SHP77 (cell line): ENCODE data around the gene STAT3.
"Not testable (repeated sequence)": the region's sequence is repeated elsewhere in the genome, so short reads cannot be mapped to it uniquely, and the experiment has no call there.

Experiments
- DNase-seq, 2 experiments: peaks; one replicate each; lab custom pipeline; 2025; lab: John Stamatoyannopoulos, UW

Gene STAT3

GRCh38 chr17:42348104-42348503, 40.1 kb downstream of the STAT3 start:
- no peak for DNase-seq

- DNase-seq, result no peak
Observed at GRCh38 chr17:42347606-42348005, 40.6 kb downstream of the STAT3 start.

- no peak for DNase-seq
Observed at GRCh38 chr17:42347198-42347597, 41.0 kb downstream of the STAT3 start.

GRCh38 chr17:42346481-42346880, 41.8 kb downstream of the STAT3 start:
- no peak for DNase-seq

GRCh38 chr17:42345396-42346073, 42.7 kb downstream of the STAT3 start:
- DNase-seq, result no peak

- DNase-seq, result no peak
Observed at GRCh38 chr17:42342242-42343008, 45.8 kb downstream of the STAT3 start.

GRCh38 chr17:42341568-42341967, 46.7 kb downstream of the STAT3 start:
- DNase-seq, result no peak

GRCh38 chr17:42340691-42341127, 47.5 kb downstream of the STAT3 start:
- no peak for DNase-seq

GRCh38 chr17:42339221-42339620, 49.0 kb downstream of the STAT3 start:
- no peak for DNase-seq

GRCh38 chr17:42338427-42338985, 49.7 kb downstream of the STAT3 start:
- DNase-seq, result no peak

GRCh38 chr17:42337442-42337841, 50.8 kb downstream of the STAT3 start:
- DNase-seq, result no peak

- DNase-seq, result no peak
Observed at GRCh38 chr17:42334677-42335076, 53.6 kb downstream of the STAT3 start.

- DNase-seq, result no peak
Observed at GRCh38 chr17:42333053-42333452, 55.2 kb downstream of the STAT3 start.

GRCh38 chr17:42329025-42329976, 58.9 kb downstream of the STAT3 start:
- no peak for DNase-seq

GRCh38 chr17:42325026-42325425, 63.2 kb downstream of the STAT3 start:
- DNase-seq, result no peak

- no peak for DNase-seq
Observed at GRCh38 chr17:42323268-42323773, 64.9 kb downstream of the STAT3 start.

GRCh38 chr17:42322382-42323267, 65.6 kb downstream of the STAT3 start:
- DNase-seq, result peak; percentile 87 to 88

GRCh38 chr17:42321555-42321954, 66.7 kb downstream of the STAT3 start:
- DNase-seq, result no peak

GRCh38 chr17:42317967-42318366, 70.3 kb downstream of the STAT3 start:
- DNase-seq, result not testable (repeated sequence)

- no peak for DNase-seq
Observed at GRCh38 chr17:42317266-42317845, 70.9 kb downstream of the STAT3 start.
